Measurements from ENCODE around the gene FAM161B. TPM values are rescaled to one million over a fixed set of nuclear protein-coding genes. Genes with fewer than 3 reads are reported as not detected.

FAM161B gene
- total and polyA plus RNA-seq, 2 of the 13 experiments (the other 11 are each of a cell fraction or from before 2014, with no cell fraction given): 1.6 to 2.0 TPM

DNA sequence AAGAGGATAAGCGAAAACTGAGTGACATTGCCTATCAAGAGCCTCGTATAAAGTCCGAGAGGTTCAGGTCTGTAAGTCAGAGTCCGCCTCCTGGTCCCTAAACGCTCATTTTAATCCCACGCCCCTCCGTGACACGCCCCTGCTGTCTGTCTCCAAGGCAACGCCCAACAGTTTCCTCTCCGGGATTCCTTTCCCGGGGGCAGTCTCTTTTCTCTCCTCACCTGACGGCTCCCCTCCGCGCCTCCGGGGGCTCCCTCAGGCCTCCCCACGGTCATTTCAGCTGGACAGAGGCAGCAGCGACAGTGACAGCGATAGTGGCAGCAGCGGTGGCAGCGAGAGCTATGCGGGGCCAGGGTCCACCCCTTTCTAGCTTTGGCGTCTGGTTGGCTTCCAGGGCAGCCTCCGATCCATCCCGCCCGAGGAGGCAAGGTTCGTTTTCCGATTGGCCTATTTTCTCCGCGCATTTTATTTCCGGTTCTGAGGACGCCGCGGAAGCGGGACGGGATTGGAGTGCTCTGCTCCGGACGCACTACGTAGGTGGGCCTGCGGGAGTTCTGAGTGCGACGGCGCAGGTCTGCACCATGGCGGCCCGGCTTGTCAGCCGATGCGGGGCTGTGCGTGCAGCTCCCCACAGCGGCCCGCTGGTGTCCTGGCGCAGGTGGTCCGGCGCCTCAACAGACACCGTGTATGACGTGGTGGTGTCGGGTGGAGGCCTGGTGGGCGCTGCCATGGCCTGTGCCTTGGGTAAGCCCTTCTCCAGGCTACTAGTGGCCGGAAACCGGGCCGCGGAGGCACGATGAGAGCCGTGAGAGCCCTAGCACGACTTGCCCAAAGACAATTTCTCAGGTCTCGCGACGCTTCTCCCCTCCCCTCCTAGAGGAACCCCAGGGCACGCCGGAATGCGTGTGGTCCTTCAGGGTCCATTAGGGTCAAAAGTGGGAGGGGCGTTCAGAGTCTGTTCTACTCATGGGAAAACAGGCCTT is at the start of gene FAM161B, which contains the start of gene COQ6 (continued):
- TF ChIP-seq SMAD9 (CRISPR knock-in tag; IDR thresholded peaks at IDR 0.05) (no peak), ZNF33A (CRISPR knock-in tag; IDR thresholded peaks at IDR 0.05; ENCODE audit: borderline replicate concordance) (no peak), RFX1 (IDR thresholded peaks at IDR 0.05) (peak; percentile 82), ZBTB42 (CRISPR knock-in tag; IDR thresholded peaks at IDR 0.05) (no peak; the same call in 1 of the 2 replicates), ZNF839 (CRISPR knock-in tag; IDR thresholded peaks at IDR 0.05; ENCODE audit: borderline replicate concordance) (no peak), ELF1 (CRISPR knock-in tag; IDR thresholded peaks at IDR 0.05) (peak; percentile 92), RARG (CRISPR knock-in tag; IDR thresholded peaks at IDR 0.05; ENCODE audit: low read depth) (no peak), DNMT1 (CRISPR knock-in tag; IDR thresholded peaks at IDR 0.05) (0 out of 2 replicates have a peak, but pooled peaks have one; percentile 40), ZNF329 (CRISPR knock-in tag; IDR thresholded peaks at IDR 0.05; ENCODE audit: low read depth) (no peak), CCAR2 (optimal IDR thresholded peaks at IDR 0.05; ENCODE audit: low read depth, low read length) (no peak), IKZF1 (IDR thresholded peaks at IDR 0.05) (no peak), MBNL3 (CRISPR knock-in tag; conservative IDR thresholded peaks at IDR 0.05) (no peak), SRSF4 (IDR thresholded peaks at IDR 0.05; ENCODE audit: low read depth, low read length, poor library complexity, severe bottlenecking) (peak; percentile 50), SP1 (IDR thresholded peaks at IDR 0.05) (no peak), SP1 (CRISPR knock-in tag; IDR thresholded peaks at IDR 0.05) (no peak; the same call in 1 of the 2 replicates), MIXL1 (CRISPR knock-in tag; IDR thresholded peaks at IDR 0.05) (peak; percentile 9; the same call in 1 of the 2 replicates), FOXK2 (IDR thresholded peaks at IDR 0.05) (no peak), FOSL1 (CRISPR knock-in tag; IDR thresholded peaks at IDR 0.05; ENCODE audit: borderline replicate concordance) (no peak), SOX6 (IDR thresholded peaks at IDR 0.05) (no peak), SOX6 (CRISPR knock-in tag; IDR thresholded peaks at IDR 0.05) (peak; percentile 72)
- TF ChIP-seq, protein P1, sequence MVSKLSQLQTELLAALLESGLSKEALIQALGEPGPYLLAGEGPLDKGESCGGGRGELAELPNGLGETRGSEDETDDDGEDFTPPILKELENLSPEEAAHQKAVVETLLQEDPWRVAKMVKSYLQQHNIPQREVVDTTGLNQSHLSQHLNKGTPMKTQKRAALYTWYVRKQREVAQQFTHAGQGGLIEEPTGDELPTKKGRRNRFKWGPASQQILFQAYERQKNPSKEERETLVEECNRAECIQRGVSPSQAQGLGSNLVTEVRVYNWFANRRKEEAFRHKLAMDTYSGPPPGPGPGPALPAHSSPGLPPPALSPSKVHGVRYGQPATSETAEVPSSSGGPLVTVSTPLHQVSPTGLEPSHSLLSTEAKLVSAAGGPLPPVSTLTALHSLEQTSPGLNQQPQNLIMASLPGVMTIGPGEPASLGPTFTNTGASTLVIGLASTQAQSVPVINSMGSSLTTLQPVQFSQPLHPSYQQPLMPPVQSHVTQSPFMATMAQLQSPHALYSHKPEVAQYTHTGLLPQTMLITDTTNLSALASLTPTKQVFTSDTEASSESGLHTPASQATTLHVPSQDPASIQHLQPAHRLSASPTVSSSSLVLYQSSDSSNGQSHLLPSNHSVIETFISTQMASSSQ (IDR thresholded peaks at IDR 0.05; ENCODE audit: low read depth): no peak
- TF ChIP-seq, protein P1 (CRISPR knock-in tag; IDR thresholded peaks at IDR 0.05; ENCODE audit: borderline replicate concordance): 0 out of 2 replicates have a peak, but pooled peaks have one; percentile 36
- TF ChIP-seq, protein P2, sequence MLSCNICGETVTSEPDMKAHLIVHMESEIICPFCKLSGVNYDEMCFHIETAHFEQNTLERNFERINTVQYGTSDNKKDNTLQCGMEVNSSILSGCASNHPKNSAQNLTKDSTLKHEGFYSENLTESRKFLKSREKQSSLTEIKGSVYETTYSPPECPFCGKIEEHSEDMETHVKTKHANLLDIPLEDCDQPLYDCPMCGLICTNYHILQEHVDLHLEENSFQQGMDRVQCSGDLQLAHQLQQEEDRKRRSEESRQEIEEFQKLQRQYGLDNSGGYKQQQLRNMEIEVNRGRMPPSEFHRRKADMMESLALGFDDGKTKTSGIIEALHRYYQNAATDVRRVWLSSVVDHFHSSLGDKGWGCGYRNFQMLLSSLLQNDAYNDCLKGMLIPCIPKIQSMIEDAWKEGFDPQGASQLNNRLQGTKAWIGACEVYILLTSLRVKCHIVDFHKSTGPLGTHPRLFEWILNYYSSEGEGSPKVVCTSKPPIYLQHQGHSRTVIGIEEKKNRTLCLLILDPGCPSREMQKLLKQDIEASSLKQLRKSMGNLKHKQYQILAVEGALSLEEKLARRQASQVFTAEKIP (CRISPR knock-in tag; IDR thresholded peaks at IDR 0.05; ENCODE audit: borderline replicate concordance): no peak
- TF ChIP-seq, protein P3, sequence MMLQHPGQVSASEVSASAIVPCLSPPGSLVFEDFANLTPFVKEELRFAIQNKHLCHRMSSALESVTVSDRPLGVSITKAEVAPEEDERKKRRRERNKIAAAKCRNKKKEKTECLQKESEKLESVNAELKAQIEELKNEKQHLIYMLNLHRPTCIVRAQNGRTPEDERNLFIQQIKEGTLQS (CRISPR knock-in tag; IDR thresholded peaks at IDR 0.05): no peak
- TF ChIP-seq, protein P4, sequence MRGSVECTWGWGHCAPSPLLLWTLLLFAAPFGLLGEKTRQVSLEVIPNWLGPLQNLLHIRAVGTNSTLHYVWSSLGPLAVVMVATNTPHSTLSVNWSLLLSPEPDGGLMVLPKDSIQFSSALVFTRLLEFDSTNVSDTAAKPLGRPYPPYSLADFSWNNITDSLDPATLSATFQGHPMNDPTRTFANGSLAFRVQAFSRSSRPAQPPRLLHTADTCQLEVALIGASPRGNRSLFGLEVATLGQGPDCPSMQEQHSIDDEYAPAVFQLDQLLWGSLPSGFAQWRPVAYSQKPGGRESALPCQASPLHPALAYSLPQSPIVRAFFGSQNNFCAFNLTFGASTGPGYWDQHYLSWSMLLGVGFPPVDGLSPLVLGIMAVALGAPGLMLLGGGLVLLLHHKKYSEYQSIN (CRISPR knock-in tag; IDR thresholded peaks at IDR 0.05; ENCODE audit: borderline replicate concordance): no peak

Measured in HepG2 (cell line).